ENCODE results near the gene PAQR5.
"Not testable (repeated sequence)": the region's sequence is repeated elsewhere in the genome, so short reads cannot be mapped to it uniquely, and the experiment has no call there.

PAQR5 gene

GRCh38 chr15:69434238-69434637 lies 135.5 kb downstream of the PAQR5 start:
- no peak for DNase-seq

- DNase-seq = no peak
These were observed 136.0 kb downstream of the PAQR5 start for GRCh38 chr15:69434679-69435078.

- no peak for DNase-seq
These were observed 137.3 kb downstream of the PAQR5 start for GRCh38 chr15:69435985-69436384.

GRCh38 chr15:69436951-69437350 lies 138.2 kb downstream of the PAQR5 start:
- DNase-seq = no peak

GRCh38 chr15:69439623-69440022 lies 140.9 kb downstream of the PAQR5 start:
- DNase-seq = no peak

DNA sequence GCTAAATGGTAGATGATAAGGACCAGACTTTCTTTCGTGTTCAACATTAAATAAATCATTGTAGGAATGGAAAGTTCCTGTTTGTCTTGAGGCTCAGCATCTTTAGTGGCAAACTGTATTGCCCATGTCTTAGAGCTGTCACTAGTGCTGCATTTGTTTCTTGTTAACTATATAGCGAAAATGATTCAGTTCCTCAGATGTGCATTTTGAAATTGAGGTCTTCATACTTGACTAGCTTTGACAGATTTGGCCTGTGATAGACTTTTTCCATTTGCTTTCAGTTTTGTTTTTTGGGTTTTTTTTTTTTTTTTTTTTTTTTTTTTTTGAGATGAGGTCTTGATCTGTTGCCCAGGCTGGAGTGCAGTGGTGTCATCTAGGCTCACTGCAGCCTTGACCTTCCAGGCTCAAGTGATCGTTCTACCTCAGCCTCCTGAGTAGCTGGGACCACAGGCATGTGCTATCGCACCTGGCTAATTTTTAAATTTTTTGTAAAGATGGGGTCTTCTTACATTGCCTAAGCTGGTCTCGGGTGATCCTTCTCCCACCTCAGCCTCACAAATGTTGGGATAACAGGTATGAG lies 144.4 kb downstream of the PAQR5 start:
- no peak for DNase-seq

DNA sequence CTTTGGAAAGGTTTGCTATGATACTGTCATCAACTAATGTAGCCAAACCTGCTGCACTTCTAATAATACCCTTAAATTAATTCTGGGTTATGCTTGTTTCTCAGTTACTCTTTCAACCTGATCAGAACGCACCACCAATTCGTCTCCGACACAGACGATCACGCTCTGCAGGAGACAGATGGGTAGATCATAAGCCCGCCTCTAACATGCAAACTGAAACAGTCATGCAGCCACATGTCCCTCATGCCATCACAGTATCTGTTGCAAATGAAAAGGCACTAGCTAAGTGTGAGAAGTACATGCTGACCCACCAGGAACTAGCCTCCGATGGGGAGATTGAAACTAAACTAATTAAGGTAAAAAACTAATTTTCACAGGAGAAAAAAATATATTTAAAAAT lies 146.0 kb downstream of the PAQR5 start:
- no peak for DNase-seq

DNA sequence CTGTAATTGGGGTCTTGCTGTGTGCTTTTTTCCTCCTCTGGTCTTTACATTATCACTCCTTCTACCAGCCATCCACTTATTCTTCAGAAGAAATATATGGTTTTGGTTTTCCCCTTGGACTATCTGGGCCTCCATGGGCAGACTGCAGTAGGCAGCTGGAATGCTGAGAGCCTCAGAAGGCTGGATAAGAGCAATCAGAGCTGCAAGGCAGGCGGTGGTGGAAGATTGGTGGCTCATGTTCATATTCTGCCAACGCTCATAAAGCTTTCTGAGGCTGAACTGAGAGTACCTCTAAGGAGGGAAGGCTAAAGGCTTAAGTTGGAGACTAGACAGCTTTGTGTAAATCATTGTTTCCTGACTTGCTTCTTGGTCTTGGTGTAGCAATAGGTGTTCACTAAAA lies 148.2 kb downstream of the PAQR5 start:
- no peak for DNase-seq

DNA sequence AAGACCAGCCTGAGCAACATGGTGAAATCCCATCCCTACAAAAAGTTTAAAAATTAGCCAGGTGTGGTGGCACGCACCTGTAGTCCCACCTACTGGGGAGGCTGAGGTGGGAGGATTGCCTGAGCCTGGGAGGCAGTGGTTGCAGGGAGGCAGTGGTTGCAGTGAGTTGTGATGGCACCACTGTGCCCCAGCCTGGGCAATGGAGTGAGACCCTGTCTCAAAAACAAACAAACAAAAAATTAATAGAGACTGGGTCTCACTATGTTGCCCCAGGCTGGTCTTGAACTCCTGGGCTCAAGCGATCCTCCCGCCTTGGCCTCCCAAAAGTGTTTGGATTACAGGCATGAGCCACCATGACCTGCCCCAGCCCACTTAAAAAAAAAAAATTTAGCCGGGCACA lies 151.5 kb downstream of the PAQR5 start:
- not testable (repeated sequence) for DNase-seq

DNA sequence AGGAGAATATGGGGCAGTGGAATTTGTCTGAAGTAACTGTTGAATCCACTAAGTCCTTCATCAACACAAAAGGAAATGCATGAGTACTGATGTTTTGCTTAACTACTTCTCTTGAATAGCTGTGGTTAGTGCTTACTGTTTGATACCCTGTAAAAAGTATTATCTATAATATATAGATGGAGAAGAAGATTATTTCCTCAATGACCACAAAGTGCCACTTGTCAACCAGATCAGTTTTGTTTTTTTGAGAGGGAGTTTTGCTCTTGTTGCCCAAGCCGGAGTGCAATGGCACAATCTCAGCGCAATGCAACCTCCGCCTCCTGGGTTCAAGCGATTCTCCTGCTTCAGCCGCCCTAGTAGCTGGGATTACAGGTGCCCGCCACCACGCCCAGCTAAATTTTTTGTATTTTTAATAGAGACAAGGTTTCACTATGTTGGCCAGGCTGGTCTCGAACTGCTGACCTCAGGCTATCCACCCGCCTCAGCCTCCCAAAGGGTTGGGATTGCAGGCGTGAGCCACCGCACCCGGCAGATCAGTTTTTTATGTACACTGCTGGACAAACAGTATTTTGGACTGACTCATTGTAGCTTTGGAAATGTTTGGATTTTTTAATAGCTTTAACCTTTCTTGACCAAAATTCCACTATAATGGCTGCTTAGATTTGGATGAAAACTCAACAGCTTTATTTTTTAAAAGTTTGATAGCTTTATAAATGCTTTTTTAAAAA lies 152.4 kb downstream of the PAQR5 start:
- DNase-seq = no peak

GRCh38 chr15:69451951-69452691 lies 153.4 kb downstream of the PAQR5 start:
- peak; percentile 19 for DNase-seq

GRCh38 chr15:69452692-69453521 lies 154.2 kb downstream of the PAQR5 start, which contains the start of gene RPLP1:
Gene RPLP1, plus strand, starts transcription at chr15:69452818. Its CDS starts 131 bp downstream, at chr15:69452949.
- peak; percentile 91 for DNase-seq

GRCh38 chr15:69454953-69455352 lies 156.2 kb downstream of the PAQR5 start:
- DNase-seq = no peak

DNA sequence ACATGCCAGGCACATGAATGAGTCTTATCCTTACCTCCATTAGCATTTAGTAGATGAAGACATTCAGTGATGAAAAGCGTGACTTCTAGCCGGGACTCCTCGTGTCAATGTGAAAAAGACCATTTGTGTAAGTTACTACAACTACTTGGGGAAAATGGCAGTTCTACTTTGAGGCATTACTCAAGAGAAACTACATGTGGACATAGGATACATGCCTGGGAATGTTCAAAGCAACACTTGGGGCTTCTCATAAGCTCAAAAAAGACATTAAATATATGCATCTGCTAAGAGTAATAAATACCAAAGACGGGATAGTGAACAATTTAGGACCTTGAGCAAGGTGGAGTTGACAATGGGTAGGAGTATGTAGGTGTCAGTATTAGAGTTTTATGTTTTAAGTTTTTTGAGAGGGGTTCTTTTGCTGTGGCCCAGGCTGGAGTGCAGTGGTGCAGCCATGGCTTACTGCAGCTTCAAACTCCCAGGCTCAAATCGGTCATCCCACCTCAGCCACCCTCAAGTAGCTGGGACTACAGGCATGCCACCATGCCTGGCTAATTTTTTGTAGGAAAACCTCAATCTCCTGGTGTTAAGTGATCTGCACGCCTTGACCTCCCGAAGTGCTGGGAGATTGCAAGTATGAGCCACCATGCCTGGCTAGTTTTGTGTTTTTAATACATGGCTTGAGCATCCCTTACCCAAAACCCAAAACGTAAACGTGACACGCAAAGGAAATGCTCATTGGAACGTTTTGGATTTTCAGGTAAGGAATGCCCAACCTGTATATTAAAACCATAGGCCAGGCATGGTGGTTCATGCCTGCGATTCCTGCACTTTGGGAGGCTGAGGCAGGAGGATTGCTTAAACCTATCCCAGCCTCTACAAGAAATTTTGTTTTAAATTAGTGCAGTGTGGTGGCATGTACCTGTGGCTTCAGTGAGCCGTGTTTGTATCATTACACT lies 157.8 kb downstream of the PAQR5 start:
- no peak for DNase-seq
